DMS114 treated with DMSO at 0.1 percent for 48 hours (cell line): ENCODE measurements around the gene SLC1A7.

Experiments used
- DNase-seq: peaks from one replicate; lab custom pipeline; 2025; ENCODE audit not compliant: unreplicated experiment; lab: John Stamatoyannopoulos, UW

SLC1A7 gene

DNA sequence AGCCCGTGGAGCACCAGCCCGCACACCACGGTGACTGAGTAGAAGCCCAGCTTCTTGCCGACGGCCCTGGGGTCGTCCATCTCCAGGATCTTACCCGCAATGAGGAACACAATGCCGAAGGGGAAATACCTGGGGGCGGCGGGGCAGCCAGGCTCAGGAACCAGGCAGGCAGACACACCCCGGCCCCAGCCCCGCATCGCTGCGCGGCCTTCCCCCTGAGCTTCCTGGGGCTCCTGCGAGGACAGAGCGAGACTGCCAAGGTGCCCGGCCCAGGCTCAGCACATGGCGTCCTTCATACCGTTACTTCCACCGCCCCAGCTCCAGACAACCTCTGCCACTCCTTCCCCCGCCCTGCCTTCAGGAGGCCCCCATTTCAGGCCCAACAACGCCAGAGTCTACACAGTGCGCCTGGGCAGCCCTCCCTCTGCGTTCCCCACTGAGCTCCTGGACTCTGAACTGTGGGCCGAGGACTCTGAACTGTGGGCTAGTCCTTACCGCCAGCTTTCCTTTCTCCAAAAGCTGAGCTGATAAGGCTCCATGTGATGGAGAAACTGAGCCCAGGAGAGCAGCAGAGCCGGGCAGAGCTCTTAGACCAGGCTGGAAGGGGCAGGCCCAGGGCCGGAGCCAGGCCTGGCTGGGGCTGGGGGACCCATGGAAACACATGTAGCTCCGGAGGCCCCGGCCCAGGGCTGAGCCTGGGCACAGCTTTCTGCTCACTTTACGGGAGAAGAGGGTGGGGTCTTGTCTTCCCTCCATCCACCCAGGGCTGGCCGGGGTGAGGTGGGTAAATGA lies 49.6 kb downstream of the SLC1A7 start:
- no peak for DNase-seq

- no peak for DNase-seq
Measured at GRCh38 chr1:53091841-53092645, 50.4 kb downstream of the SLC1A7 start.

DNA sequence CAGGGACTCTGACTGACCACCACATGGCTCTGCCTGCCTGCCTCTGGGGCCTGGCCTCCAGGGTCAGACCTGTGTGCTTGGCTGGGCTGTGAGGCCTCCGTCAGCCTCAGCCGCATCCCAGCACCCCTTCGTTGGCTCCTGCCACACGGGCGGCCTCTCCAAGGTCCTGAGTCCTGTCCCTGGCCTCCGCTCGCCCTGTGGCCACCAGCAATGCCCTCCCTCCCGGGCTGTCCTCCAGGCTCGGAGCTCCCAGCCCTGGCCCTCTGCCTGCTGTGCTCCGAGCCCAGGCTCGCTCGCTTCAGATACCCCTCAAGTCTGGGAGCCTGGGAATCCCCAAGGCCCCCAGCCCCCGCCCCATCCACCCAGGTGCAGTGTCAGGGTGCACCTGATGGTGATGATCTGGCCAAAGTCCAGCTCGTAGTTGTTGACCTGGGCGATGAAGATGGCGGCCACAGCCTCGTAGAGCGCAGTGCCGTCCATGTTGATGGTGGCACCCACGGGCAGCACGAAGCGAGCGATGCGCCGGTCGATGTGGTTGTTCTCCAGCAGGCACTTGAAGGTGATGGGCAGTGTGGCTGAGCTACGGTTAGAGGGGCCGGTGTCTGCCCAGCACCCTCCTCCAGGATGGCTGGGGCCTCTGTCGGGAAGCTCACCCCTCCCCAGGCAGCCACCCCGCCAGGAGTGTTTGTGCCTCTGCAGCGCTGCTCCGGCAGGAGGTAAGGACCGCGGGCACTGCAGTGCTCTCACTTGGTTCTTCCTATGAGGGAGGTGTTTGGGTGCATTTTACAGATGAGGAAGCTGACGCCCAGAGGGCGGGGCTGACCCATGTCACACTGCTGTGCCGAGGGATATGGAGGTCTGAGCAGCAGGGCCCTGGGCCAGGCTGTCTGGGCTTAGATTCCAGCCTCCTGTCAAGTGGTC lies 52.0 kb downstream of the SLC1A7 start:
- DNase-seq = no peak

DNA sequence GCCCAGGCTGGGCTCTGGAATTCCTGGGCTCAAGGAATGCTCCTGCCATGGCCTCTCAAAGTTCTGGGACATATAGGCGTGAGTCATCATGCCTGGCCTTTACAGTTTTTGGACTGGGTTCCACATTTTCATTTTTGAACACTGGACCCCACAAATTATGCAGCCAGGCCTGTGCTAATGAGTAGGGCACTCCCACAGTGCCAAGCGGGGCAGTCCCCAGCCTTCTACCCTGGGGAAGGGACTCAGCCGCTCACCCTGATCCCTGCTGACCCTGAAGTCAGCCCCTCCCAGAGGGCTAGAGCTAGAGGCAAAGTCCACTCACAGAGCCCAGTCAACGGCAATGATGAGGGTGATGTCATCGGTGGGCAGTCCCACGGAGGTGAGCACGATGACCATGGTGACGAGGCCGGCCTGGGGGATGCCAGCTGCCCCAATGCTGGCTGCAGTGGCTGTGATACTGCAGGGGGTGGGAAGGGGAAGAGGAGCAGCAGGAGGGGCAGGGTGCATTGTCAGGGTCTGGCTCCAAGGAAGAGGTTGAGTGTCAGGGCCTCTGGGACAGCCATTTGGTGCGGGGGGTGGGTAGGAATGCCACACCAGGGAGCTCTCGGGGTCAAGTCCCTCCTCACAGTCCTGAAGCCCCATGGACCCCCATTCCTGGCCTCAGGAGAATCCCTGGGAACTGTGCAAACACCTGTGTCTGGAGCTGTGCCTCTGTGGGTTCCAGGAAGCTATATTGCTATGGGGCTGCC lies 52.8 kb downstream of the SLC1A7 start:
- DNase-seq = no peak

- DNase-seq = no peak
Measured at GRCh38 chr1:53088616-53089300, 53.7 kb downstream of the SLC1A7 start.

- DNase-seq = no peak
Measured at GRCh38 chr1:53087332-53088285, 54.8 kb downstream of the SLC1A7 start.

DNA sequence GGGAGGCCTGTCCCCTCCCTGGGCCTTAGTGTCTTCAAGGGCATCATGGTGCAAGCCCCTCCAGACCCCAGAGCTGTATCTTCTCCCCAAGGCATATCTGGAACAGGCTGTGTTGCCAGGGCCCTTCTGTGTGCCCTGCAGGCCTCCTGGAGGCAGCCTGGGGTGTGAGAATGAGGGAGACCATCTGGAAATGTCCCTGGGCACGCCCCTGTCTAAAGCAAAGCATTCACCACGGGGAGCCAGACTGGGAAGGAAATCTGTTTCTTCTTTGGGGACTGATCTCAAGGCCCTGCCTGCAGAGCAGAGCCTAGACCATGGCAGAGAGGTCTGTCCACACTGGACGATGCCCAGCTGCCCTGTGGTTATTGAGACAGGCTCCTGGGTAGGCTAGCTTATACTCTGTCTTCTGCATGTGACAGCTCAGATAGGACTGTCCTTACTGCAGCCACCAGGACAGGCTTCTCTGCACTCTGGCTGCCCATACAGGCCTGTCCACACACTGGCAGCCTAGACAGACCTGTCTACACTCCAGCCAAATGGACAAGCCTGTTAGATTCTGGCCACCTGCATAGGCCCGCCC lies 55.9 kb downstream of the SLC1A7 start:
- DNase-seq = no peak

DNA sequence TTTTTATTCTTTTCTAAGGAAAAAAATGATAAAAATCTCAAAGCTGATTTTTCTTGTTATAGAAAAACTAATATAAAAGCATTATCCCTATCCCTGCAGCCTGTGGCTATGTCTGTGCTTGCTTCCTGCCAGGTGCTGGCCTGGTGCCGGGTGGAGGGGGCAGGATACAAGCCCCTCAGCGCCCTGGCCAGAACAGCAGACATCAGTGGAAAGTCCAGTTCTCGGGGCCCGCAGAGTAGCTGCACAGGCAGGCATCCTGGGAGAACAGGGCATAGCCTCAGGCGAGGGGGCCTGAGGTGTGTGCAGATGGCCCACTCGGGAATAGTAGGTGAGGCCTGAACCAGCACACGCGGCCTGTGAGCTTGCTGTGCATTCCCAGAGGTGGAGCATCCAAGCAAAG lies 57.0 kb downstream of the SLC1A7 start:
- DNase-seq = no peak

GRCh38 chr1:53084589-53084971 lies 57.9 kb downstream of the SLC1A7 start:
- no peak for DNase-seq

DNA sequence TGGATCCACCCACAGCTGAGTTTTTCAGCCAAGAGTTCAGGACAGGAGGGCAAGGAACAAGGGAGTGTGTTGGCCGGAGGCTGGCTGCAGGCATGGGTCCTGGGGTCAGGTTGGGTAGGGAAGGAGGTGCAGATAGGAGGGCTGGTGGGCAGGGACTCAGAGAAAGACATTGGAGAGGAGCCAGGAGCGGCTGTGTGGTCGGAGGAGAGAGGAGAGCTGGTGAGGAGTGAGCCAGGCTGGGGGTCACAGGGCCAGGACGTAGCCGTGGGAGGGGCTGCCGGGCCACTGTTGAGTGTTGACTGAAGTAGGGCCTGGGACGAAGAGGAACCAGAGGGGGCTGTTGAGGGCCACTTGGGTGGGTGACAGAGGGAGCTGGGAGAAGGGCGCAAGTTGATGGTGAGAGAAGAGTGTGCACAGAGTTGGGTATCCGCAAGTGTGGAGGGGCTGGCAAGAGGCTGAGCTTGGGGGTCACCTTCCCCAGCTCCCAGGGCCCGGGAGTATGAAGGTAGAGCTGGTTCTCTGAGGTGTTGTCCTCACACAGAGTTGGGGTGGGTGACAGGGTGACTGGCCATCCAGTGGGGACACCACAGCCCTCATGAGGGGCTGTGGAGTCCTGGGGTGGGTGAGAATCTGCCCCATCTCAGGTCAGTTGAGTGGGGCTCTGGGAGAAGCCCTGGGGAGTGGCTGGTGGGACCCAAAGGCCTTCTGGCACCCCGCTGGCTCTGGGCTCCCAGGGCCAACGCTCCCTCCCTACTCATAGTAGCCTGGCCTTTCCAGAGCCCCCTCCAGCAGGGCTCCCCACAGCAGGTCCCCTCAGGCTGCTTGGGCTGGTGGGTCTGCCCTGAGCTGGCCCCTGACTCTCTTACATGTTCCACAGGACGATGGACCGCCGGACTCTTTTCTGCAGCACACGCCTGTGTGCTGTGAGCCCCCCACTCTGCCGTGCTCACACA lies 58.5 kb downstream of the SLC1A7 start:
- no peak for DNase-seq

DNA sequence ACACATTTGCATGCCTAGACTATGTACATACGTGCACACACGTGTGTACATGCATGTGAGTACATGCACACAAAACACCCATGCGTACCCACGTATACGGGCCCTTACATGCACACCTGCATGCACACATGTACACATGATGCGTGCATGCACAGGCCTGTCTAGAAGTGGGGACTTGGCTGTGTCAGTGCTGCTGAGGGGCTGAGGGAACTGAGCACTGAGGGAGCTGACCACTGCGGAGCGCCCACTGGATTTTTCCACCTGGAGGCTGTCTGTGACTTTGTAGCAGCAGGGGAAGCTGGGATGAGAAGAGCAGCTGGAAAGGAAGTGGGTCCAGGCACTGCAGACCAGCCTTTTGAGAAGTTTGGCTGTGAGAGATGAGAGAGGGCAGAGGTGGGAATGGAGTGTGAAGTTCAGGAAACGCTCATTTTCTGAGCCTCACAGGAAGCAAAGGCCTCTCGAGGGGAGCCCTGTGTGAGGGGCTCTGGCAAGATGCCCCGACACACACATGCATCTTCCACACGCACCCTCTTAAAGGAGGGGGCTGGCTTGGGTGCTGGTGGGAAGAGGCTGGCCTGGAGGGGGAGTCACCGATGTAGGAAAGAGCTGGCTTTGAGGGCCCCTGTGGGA lies 59.5 kb downstream of the SLC1A7 start:
- DNase-seq = no peak

DNA sequence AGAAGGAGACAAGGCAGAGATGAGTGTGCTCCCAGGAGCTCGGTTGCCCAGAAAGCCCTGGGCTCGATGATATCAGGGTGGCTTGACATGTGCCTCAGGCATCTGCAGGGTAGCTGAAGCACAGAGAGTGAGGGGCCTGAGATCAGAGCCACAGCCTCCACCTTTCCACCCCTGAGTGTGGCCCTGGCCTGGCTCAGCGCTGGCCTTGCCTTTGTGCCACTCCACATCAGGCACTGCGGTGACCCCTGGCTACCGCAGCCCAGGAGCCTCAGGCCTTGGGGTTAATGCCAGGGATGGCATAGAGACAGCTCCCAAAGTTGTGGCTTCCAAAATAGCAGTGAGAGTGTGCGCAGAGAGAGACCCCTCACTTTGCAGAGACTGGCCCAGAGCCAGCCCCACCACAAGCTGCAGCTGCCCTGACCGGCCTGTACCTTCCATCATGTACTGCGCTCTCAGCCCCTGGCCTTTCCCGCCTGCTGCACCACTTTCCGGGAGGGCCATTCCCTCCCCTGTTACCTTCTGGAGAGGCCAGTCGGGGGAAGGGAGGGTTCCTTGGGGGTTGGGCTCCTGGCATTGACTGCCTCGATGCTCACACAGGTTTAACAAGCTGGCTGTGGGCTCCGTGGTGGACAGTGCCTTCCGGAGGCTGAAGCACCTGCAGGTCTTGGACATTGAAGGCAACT lies 60.9 kb downstream of the SLC1A7 start:
- no peak for DNase-seq

GRCh38 chr1:53080769-53081168 lies 61.7 kb downstream of the SLC1A7 start:
- DNase-seq = no peak

GRCh38 chr1:53080041-53080440 lies 62.4 kb downstream of the SLC1A7 start:
- no peak for DNase-seq

GRCh38 chr1:53079251-53079650 lies 63.2 kb downstream of the SLC1A7 start:
- no peak for DNase-seq

DNA sequence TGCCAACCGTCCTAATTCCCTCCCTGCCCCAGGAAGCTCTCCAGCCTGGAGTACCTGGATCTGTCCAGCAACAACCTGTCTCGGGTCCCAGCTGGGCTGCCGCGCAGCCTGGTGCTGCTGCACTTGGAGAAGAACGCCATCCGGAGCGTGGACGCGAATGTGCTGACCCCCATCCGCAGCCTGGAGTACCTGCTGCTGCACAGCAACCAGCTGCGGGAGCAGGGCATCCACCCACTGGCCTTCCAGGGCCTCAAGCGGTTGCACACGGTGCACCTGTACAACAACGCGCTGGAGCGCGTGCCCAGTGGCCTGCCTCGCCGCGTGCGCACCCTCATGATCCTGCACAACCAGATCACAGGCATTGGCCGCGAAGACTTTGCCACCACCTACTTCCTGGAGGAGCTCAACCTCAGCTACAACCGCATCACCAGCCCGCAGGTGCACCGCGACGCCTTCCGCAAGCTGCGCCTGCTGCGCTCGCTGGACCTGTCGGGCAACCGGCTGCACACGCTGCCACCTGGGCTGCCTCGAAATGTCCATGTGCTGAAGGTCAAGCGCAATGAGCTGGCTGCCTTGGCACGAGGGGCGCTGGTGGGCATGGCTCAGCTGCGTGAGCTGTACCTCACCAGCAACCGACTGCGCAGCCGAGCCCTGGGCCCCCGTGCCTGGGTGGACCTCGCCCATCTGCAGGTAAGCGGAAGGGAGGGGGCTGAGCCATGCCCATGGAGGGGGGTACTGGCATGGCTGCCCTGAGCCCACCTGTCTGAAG lies 63.9 kb downstream of the SLC1A7 start:
- DNase-seq = no peak
